SK-N-SH treated with all-trans-retinoic acid at 6 μM for 48 hours (cell line): ENCODE measurements around the gene GPSM1.

Experiments
- ARNTL ChIP-seq: fragments of 450-650 bp; formaldehyde crosslinking; IDR thresholded peaks from 2 replicates; pipeline ENCODE4 v1.5.0; 2020; ENCODE audit warnings: low read depth, mild to moderate bottlenecking, moderate library complexity, borderline replicate concordance
- BACH2 ChIP-seq: fragments of 250-450 bp; sonication (Bioruptor Pico); IDR thresholded peaks from 2 replicates; pipeline ENCODE4 v1.9.0; 2021; ENCODE audit warnings: mild to moderate bottlenecking, borderline replicate concordance
- CSDC2 ChIP-seq: fragments of 250-450 bp; sonication (Bioruptor Pico); IDR thresholded peaks from 2 replicates; pipeline ENCODE4 v1.5.0; 2020; ENCODE audit warnings: mild to moderate bottlenecking, moderate library complexity
- ESRRG ChIP-seq: fragments of 250-450 bp; sonication (Bioruptor Pico); IDR thresholded peaks from 2 replicates; pipeline ENCODE4 v1.6.1; 2021; ENCODE audit warnings: mild to moderate bottlenecking
- TOX ChIP-seq: fragments of 250-450 bp; sonication (Bioruptor Pico); IDR thresholded peaks from 2 replicates; pipeline ENCODE4 v1.8.0; 2021; ENCODE audit warnings: mild to moderate bottlenecking, moderate library complexity, borderline replicate concordance
- ZNF70 ChIP-seq: fragments of 450-650 bp; formaldehyde crosslinking; IDR thresholded peaks from 2 replicates; pipeline ENCODE4 v1.5.0; 2020; ENCODE audit warnings: mild to moderate bottlenecking, moderate library complexity
- ZNF8 ChIP-seq: fragments of 450-650 bp; formaldehyde crosslinking; IDR thresholded peaks from 2 replicates; pipeline ENCODE4 v1.5.0; 2020; ENCODE audit warnings: mild to moderate bottlenecking, moderate library complexity
- TF ChIP-seq, protein P1 (sequence below): fragments of 250-450 bp; sonication (Bioruptor Pico); IDR thresholded peaks from 2 replicates; pipeline ENCODE4 v1.8.0; 2020; ENCODE audit warnings: mild to moderate bottlenecking, moderate library complexity, borderline replicate concordance

DNA sequence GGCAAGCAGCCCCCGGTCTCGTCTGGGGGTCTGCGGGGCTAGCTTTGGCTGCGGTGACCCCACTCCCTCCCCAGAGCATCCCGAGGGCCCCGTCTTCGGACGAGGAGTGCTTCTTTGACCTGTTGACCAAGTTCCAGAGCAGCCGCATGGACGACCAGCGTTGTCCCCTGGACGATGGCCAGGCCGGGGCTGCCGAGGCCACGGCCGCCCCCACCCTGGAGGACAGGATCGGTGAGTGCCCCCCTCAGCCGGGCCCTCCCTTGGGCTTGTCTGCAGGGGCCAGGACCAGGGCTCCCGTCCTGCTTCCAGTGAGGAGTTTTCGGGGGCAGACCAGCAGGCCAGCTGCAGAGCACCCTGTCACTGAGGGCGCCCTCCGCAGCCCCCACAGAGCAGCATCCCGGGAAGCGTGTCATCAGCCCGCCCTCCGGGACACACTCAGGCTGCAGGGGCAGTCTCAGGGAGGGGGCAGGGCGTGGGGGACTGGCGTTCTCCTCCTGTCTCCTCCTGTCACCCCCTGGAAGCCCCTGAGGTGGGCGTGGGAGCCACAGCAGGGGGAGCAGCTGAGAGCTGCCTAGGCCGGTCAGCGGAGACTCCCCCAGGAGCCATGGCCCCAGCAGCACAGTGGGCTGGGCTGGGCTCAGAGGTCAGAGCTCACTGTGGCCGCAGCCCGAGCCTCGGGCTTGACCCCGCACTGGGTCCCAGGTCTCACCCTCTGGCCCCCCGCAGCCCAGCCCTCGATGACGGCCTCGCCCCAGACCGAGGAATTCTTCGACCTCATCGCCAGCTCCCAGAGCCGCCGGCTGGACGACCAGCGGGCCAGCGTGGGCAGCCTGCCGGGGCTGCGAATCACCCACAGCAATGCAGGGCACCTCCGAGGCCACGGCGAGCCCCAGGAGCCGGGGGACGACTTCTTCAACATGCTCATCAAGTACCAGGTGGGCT lies 28.5 kb downstream of the GPSM1 start:
- TF ChIP-seq TOX (CRISPR knock-in tag) = no peak
- no peak for TF ChIP-seq CSDC2
- no peak for TF ChIP-seq ARNTL (CRISPR knock-in tag)
- TF ChIP-seq, protein P1, sequence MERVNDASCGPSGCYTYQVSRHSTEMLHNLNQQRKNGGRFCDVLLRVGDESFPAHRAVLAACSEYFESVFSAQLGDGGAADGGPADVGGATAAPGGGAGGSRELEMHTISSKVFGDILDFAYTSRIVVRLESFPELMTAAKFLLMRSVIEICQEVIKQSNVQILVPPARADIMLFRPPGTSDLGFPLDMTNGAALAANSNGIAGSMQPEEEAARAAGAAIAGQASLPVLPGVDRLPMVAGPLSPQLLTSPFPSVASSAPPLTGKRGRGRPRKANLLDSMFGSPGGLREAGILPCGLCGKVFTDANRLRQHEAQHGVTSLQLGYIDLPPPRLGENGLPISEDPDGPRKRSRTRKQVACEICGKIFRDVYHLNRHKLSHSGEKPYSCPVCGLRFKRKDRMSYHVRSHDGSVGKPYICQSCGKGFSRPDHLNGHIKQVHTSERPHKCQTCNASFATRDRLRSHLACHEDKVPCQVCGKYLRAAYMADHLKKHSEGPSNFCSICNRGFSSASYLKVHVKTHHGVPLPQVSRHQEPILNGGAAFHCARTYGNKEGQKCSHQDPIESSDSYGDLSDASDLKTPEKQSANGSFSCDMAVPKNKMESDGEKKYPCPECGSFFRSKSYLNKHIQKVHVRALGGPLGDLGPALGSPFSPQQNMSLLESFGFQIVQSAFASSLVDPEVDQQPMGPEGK = no peak
- no peak for TF ChIP-seq BACH2 (CRISPR knock-in tag)
- no peak for TF ChIP-seq ESRRG (CRISPR knock-in tag)
- TF ChIP-seq ZNF70 (CRISPR knock-in tag) = no peak
- no peak for TF ChIP-seq ZNF8 (CRISPR knock-in tag)
